GM19043 (cell line): ENCODE data around the gene CHCHD2.
A peak's percentile ranks its signal among the peaks of the same experiment; 100 is the strongest.
"Not testable (repeated sequence)": the region's sequence is repeated elsewhere in the genome, so short reads cannot be mapped to it uniquely, and the experiment has no call there.

Experiments
- ATAC-seq: cut with Tn5 transposase; IDR thresholded peaks from one replicate; pipeline ENCODE4 v1.9.1; 2021; ENCODE audit warnings: low read depth; ENCODE audit not compliant: unreplicated experiment

Gene CHCHD2

GRCh38 chr7:56106108-56107073 lies at the start of gene CHCHD2:
TSS of gene CHCHD2 (minus strand) at chr7:56106476. CDS start at chr7:56106413, 63 bp downstream.
- ATAC-seq: peak; percentile 99

GRCh38 chr7:56131062-56131461 lies 24.8 kb upstream of the CHCHD2 start:
- not testable (repeated sequence) for ATAC-seq

DNA sequence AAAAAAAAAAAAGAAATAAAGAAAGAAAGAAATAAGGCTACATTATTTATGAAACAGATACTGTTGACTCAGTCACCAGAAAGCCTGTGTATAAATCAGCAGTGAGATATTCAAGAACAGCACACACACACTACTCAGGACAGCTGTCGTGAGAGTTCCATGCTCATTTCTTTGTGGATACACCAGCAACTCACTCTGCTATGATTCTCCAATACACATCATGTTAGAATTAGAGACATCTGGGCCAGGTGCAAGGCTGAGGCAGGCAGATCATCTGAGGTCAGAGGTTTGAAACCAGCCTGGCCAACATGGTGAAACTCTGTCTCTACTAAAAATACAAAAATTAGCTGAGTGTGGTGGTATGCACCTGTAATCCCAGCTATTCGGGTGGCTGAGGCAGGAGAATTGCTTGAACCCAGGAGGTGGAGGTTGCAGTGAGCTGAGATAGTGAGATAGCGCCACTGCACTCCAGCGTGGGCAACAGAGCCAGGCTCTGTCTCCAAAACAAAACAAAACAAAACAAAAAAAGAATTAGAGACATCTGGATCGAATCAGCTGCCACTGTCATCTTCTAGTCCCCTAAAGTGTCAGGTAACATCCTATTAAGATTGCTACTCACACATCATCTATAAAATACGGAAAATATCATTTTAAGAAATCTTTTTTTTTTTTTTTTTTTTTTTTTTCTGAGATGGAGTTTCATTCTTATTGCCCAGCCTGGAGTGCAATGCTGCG lies 21.1 kb upstream of the CHCHD2 start:
- ATAC-seq: no peak

DNA sequence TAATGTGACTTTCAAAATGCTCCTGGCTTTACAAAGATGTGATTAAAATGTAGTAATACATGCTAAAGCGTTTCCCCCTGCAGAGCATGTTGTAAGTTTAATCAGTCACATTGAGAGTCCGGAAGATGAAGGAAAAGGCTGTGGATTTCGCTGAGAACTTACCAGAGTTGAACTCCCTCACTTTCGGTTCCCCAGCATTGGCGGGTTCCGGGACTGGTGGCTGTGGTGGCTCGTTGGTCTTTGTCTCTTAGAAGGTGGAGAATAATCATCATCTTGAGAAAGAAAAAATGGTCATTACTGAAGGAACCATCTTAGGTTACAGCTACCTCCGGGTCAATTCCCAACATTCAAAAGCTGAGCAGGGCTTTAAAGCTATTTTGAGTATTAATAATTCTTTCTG lies 19.6 kb upstream of the CHCHD2 start:
- ATAC-seq: no peak

- no peak for ATAC-seq
These were observed 18.7 kb upstream of the CHCHD2 start for GRCh38 chr7:56124981-56125380.

DNA sequence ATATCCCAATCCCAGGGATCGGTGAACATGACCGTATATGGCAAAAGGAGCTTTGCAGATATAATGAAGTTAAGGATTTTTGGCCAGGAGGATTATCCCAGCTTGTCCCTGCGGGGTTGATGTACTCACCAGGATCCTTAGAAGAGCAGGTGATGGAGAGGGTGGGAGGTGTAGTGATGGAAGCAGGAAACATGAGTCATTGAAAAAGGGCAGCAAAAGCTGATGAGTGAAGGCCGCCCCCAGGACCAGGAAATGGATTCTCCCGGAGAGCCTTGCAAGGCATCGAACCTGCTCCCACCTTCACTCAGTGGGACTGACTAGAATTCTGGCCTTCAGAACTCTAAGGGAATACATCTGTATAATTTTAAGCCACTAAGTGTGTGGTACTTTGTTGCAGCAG lies 15.2 kb upstream of the CHCHD2 start:
- ATAC-seq: no peak

DNA sequence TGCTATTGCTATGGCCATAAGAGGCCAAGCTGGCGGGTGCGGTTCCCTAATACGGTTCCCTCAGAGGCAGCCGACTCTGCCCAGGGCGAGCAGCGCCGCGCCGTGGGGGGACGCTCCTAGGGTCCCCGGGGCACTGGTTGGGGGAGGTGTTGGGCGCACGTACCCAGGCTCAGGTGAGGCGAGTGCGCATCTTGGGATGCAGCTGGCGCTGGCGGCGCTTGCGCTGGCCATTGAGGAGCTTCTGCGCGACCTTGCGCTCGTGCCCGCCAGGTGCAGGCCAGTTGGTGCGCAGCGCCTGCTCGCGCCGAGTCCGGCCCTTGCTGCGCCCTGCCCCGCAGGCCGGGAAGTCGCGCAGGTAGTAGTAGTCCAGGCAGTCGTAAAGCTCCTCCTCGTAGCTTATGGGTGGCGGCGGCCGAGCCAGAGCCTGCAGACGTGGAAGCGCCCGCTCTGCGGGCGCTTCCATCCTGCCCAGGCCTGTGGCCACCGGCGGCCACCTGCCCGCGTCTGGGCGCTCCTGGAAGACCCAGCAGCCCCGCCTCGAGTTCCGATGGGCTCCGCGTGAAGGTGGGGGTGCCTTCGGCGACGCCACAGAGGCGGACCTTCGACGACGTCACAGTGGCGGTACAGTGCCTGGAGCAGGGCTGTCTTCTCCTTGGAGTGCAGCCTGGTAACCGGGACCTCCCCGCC lies 9.7 kb upstream of the CHCHD2 start, which contains the start of gene NUPR2:
TSS of gene NUPR2 (minus strand) at position 566 of the 687 bp plus-strand sequence. CDS start at position 463, 103 bp downstream.
- ATAC-seq: no peak

- not testable (repeated sequence) for ATAC-seq
These were observed 6.0 kb upstream of the CHCHD2 start for GRCh38 chr7:56112244-56112643.

DNA sequence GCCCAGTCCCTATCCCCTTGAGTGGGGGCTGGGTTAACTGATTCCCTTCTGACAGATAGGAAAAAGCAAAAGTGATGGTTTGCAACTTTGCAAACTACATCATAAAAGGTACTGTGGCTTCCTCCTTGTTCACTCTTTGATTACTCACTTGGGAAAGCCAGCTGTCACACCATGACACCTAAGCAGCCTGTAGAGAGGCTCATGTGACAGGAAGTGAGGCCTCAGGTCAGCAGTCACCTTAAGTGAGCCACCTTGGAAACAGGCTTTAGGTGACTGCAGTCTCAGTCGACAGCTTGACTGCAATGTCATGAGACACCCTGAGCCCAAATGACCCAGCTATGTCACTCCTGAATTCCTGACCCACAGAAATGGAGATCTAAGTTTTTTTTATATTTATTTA lies 4.3 kb upstream of the CHCHD2 start:
- ATAC-seq: no peak

DNA sequence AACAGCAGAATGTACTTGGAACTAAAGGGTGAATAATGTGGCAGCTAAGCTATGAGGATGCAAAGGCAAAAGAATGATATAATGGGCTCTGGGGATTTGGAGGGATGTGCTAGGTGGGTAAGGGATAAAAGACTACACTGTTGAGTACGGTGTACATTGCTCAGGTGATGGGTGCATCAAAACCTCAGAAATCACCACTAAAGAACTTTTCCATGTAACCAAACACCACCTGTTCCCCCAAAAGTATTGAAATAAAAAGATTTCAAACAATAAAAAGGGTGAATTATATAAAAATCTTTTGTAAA lies 1.6 kb upstream of the CHCHD2 start:
- ATAC-seq: no peak

DNA sequence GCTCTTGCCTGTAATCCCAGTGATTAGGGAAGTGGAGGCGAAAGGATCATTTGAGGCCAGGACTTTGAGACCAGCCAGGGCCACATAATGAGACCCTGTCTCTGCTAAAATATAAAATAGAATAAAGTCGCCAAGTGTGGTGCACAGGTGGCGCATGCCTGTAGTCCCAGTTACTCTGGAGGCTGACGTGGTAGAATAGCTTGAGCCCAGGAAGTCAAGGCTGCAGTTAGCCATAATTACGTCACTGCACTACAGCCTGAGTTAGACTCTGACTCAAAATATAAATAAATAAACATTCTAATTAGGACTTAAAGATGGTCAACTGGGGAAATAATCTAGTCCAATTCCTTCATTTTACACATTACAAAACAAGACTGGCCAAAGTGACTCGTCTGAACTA lies 768 bp downstream of the CHCHD2 start:
- no peak for ATAC-seq

DNA sequence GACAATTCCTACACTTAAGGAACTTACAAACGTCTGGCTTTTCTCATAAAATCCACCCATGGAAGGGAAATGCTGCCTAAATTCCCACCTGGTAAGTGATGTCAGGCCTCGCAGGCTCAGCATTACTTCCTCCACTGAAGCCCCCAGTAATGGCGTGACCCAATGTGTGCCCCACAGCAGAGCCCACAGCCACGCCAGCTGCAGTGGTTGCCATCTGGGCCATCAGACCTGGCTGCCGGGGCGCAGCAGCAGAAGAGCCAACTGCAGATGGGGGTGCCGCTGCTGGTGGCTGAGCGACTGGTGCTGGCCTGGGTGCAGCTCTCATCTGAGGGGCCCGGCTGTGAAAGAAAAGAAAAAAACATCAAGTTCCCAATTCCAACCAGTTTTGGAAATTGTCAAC lies 2.1 kb downstream of the CHCHD2 start:
- ATAC-seq: not testable (repeated sequence)

- no peak for ATAC-seq
These were observed 6.6 kb downstream of the CHCHD2 start for GRCh38 chr7:56099653-56100052.

- not testable (repeated sequence) for ATAC-seq
These were observed 7.9 kb downstream of the CHCHD2 start for GRCh38 chr7:56098187-56099008.

DNA sequence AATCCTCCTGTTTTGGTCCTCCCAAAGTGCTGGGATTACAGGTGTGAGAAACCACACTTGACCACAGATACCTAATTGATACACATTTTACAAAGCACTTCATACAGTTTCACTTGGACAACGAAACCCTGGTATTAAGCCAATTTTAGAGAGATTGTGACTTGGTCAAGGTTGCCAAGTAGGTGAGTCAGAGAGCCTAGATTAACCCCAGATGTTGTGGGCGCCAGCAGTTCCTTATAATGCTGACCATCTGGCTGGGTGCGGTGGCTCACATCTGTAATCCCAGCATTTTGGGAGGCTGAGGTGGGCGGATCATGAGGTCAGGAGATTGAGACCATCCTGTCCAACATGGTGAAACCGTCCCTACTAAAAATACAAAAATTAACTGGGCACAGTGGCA lies 8.6 kb downstream of the CHCHD2 start:
- ATAC-seq: no peak

- ATAC-seq: no peak
These were observed 13.3 kb downstream of the CHCHD2 start, which contains the start of gene PHKG1 for GRCh38 chr7:56092789-56093531. TSS of gene PHKG1 (minus strand) at chr7:56092952. CDS start at chr7:56088941, 4,011 bp downstream.

- ATAC-seq: not testable (repeated sequence)
These were observed 13.9 kb downstream of the CHCHD2 start for GRCh38 chr7:56092388-56092787.

- no peak for ATAC-seq
These were observed 14.7 kb downstream of the CHCHD2 start for GRCh38 chr7:56091591-56091990.

- ATAC-seq: no peak
These were observed 18.8 kb downstream of the CHCHD2 start for GRCh38 chr7:56087445-56087844.
